CMK (cell line): ENCODE measurements around the gene ADAMTSL1.

Experiments
- DNase-seq: peaks from one replicate; pipeline ENCODE4 v3.0.0-alpha.2; 2010; ENCODE audit warnings: low read depth

The ADAMTSL1 gene

GRCh38 chr9:18741359-18741758 lies 267.4 kb downstream of the ADAMTSL1 start:
- DNase-seq, result no peak

GRCh38 chr9:18741945-18742344 lies 268.0 kb downstream of the ADAMTSL1 start:
- DNase-seq, result no peak

DNA sequence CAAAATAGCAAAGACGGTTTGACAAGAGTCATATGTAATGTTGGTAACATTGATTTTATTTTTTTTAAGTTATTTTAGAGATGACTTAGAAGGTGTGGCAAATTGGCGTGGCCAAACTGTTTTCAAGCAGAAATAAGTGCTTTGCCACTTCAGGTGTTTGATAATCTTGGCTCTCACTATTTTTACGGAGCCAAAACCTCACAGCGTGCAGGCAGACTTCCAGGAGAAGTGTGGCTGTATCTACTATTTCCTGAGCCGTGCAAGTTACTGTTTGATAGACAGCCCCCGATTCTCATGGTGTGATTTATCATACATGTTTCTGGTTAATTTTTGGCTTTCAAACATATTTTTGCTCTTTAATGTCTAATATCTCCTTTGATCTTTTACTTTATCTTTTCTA lies 269.5 kb downstream of the ADAMTSL1 start:
- DNase-seq, result no peak

DNA sequence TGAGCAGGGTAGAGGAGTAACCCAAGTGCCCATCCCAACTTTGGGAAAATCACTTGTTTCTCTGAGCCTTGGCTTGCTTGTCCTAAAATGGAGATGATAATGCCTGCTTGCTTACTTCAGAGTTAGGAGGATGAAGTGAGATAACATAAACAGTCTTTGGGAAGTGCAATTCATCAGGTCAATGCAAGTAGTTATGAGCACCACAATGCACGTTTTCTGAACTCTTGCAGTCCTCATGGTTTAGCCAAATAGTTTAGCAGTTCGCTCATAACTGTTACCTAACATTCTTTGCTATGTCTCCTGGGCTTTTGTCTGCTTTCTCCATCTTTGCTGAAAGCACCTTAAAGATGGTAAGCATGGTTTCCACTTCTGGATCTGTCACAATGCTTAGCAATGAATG lies 270.0 kb downstream of the ADAMTSL1 start:
- DNase-seq, result no peak

GRCh38 chr9:18745710-18746109 lies 271.8 kb downstream of the ADAMTSL1 start:
- DNase-seq, result no peak

GRCh38 chr9:18746631-18747030 lies 272.7 kb downstream of the ADAMTSL1 start:
- no peak for DNase-seq

DNA sequence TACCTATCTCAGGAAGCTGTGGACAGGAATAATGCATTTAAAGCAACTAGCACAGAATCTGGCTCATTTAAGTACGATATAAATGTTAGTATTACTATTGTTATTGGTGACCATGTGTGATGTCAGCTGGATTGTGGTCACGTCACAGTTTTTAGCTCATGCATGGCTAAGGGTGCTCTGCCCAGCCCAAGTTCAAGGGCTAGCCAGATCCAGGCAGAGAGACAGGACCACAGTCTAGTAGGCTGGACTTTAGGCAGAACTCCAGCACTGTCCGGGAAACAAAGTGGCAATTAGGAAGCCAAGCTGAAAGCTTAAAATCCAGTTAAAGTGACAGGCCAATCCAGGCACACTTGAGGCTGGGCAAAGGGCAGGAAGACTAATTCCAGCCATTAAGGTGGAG lies 273.6 kb downstream of the ADAMTSL1 start:
- DNase-seq, result no peak

- no peak for DNase-seq
Observed at GRCh38 chr9:18748251-18748701, 274.3 kb downstream of the ADAMTSL1 start.

DNA sequence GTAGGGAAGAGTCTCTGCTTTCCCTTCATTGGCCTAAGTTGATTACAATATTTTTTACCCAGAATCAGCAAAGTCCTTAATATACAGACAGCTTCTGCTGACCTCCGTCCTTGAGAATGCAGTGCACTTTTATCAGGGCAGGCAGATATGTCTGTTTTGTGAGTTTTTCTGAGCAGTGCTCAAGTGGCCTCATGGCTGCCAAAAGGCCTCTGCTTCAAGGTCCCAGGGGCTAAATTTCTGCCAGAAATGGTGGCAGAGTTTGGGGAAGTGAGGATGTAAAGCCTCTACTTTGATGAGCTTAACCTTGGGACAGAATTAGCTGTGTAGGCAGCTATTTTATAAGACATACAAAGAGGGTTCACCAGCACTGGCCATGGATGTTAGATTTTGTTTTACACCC lies 275.8 kb downstream of the ADAMTSL1 start:
- no peak for DNase-seq

GRCh38 chr9:18753904-18754303 lies 280.0 kb downstream of the ADAMTSL1 start:
- DNase-seq, result no peak

DNA sequence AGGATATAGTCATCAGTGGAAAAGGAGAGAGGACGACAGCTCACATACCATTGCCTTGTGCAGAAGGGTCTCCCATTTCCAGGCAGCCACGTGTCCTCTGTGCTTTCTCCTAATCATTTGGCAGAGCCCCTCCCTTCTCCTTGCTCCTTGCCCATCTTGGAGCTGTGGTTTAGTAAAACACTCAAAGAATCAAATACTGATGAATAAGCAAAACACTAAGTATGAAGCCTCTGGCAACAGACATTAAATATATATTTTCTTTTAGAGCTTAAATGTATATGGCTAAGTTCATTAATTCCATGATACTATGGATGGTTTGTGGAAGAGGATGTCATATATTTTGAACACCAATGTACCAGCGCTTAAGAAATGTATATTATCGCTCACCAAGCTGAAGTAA lies 280.6 kb downstream of the ADAMTSL1 start:
- no peak for DNase-seq

- no peak for DNase-seq
Observed at GRCh38 chr9:18755263-18755662, 281.3 kb downstream of the ADAMTSL1 start.

DNA sequence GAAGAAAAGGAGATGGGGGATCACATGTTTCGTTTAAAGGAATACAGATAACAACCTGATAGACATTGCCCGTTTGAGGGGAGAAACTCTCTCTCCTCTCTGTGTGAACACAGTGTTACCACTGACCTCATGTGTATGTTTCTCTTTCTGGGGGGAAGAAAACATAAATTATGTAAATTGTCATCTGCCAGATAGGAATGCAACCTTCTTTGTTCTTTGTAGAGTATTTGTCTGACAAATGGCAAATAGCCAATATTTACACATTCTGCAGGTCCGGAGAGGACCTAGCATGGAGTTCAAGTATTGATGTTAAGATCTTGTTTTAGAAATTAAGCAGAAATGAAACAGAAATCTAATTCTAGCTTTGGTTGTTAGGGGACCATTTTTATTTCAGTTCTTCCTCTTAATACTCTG lies 282.8 kb downstream of the ADAMTSL1 start:
- DNase-seq, result no peak

- DNase-seq, result no peak
Observed at GRCh38 chr9:18759827-18760226, 285.9 kb downstream of the ADAMTSL1 start.

- DNase-seq, result no peak
Observed at GRCh38 chr9:18761742-18762300, 287.9 kb downstream of the ADAMTSL1 start.

DNA sequence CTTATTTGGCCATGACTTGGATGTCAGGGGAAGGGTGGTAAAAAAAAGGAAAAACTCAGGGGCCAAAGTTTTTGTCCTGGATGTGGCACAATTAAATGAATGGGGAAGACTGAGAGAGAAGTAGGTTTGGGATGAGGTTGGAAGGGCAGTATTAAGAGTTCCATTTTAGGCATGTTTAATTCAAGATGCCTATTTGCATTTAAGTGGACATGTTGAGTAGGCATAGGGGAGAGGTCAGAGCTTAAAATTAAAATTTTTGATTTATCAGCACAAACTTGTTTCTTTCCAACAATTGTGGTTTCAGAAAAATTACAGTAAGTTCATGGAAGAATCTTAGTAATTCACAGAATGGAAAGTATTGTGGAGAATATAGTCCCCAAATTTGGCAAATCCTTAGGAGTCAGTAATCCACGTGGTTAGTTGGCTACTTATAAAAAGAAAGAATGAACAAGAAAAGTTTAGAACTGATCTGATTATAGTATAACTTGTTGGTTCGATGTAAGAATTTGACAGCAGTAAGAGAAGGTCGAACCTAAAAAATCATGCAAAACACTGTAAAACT lies 293.1 kb downstream of the ADAMTSL1 start:
- DNase-seq, result no peak

DNA sequence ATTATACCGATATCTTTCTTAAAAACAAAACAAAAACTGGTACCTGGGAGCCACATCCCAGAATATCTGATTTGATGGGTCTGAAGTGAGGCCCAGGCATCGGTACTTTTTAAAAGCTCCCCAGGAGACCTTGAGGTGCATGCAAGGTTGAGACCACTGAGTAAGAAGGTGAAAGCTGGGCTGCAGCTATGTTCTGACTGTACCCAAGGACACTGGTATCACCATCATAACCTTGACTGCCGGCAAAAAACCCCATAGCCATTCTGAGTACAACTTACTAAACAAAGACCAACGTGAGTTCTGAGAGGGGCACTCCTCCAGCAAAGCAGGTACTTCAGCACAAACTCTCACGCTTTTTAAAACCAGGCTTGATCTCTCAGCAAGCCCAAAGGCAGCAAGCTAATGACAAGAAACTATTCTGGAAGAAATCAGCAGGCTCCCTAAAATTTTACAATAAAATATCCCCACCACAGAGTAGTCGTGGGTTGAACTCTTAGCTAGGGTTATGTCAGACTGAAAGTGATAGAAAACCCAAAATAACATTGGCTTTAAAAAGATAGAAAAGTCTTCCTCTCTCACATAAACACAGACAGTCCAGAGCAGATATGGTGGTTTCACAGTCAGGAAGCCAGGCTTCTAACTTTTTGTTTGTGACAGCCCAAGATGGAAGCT lies 295.1 kb downstream of the ADAMTSL1 start:
- DNase-seq, result no peak

DNA sequence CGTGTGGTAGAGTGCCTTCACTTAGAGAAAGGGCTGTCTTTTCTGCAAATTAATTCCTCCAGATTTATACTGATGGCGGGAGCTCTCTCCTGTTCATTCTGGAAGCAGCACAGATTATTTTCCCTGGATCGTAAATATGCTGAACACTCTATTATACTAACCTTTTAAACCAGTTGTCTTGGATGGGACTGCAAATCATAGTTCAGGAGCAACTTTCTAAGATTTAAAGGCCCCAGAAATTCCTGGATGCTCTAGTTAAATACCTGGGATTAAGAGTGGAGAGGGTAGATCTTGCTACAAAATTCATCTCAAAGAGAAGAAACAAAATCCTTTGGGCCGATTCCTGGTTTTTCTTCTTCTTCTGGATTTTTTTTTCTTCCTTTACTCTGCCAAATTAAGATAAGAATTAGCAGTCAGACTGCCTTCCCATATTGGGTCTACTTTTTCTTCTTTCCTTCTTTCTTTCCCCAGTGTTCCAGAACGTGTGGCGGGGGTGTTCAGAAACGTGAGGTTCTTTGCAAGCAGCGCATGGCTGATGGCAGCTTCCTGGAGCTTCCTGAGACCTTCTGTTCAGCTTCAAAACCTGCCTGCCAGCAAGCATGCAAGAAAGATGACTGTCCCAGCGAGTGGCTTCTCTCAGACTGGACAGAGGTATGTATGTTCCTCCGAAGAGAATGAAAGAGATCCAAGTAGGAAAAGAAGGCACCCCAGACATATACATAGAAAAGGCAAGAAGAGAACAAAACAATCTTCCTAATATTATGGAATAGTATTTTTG lies 296.4 kb downstream of the ADAMTSL1 start:
- no peak for DNase-seq

DNA sequence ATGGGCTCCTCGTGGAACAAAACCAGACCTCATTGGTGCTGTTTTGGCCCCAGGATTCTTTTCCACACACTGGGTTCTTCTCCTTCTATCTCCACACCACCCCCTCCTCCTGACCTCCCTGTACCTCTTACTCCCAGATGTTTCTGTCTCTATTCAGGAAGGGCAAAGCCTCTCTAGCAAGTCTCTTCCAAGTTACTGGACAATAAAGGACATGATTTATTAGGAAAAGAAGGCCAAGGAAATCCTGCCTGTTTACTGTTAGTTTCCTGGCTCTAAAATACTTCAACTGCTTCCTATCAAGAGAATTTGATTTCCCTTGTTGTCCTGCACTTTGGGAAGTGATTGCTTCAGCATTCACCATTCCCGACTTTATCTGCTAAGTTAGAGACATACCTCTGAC lies 297.1 kb downstream of the ADAMTSL1 start:
- no peak for DNase-seq

DNA sequence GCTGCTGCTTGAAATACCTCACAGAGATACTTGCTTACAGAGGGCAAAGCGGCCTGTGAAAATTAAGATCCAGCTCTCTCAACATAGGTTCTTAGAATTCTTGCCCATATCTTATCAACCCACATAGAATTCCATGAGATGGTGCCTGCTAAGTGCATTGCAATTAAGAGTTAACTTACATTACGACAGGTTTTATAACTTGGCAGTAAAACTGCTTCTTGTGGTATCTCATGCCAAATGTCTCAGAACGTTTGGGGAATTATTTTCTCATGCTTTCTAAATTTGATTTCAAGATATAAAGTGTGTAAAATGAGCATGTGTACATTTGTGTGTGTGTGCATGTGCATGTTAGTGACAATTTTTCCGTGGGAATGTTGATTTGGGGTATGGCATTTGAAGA lies 297.8 kb downstream of the ADAMTSL1 start:
- no peak for DNase-seq

DNA sequence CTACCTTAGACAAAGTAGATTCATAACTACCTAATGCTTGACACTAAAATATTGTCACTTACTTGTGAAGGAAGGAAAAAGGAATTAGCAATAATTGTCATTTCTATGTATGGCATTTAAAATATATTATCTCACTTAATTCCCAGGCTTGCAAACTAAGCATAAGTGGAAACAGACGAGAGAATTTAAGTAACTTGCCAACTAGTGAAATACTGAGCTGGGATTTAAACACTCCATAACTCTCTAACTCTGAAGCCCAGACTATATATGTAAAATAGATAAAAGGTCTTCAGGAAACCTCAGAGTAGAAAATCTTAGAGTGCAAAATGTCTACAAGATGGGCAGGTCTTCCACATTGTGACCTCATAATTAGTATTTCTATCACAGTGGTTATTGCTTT lies 301.3 kb downstream of the ADAMTSL1 start:
- DNase-seq, result no peak

DNA sequence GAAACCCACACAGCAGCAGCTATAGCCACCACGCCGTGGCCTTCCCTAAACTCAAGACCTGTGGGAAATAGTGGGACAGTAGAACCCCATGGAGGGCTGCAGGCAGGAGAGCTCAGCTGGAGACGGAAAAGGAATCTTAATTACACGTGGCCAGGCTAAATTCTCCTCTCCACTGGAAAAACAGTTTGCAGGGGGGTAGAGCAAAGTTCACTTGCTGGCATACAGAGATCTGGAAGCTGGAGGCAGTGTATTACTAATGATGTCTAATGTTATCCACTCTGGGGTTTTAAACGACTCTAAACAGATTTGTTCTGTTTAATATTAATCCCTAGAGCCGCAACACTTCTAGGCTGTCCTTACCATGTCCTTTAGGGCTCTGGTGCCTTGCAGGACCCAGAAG lies 302.0 kb downstream of the ADAMTSL1 start:
- no peak for DNase-seq
